HepG2 (cell line): ENCODE results near the gene PDK2. TPM values are rescaled to one million over a fixed set of nuclear protein-coding genes. Genes with fewer than 3 reads are reported as not detected.

Experiments
- CBFB ChIP-seq: sonication (generic); formaldehyde crosslinking; IDR thresholded peaks from 2 replicates; pipeline ENCODE4 v1.4.0; 2020; ENCODE audit warnings: missing genetic modification reagents
- FOXP4 ChIP-seq: sonication (generic); formaldehyde crosslinking; IDR thresholded peaks from 2 replicates; pipeline ENCODE4 v1.4.0; 2020; ENCODE audit warnings: missing genetic modification reagents
- IRF2 ChIP-seq: IDR thresholded peaks from 2 replicates; pipeline ENCODE4 v1.6.1; 2018; ENCODE audit warnings: missing genetic modification reagents, missing compliant biosample characterization
- MIER3 ChIP-seq: IDR thresholded peaks from 2 replicates; pipeline ENCODE4 v1.6.1; 2016; ENCODE audit warnings: missing compliant biosample characterization, borderline replicate concordance
- PHF20 ChIP-seq: sonication (generic); formaldehyde crosslinking; IDR thresholded peaks from 2 replicates; pipeline ENCODE4 v1.5.0; 2020; ENCODE audit warnings: mild to moderate bottlenecking, missing genetic modification reagents
- RBM39 ChIP-seq: fragments of 200-400 bp; formaldehyde crosslinking; IDR thresholded peaks from one replicate; pipeline ENCODE4 v1.6.1; 2018; ENCODE audit warnings: antibody characterized with exemption, mild to moderate bottlenecking, low read depth, low read length; ENCODE audit not compliant: poor library complexity, severe bottlenecking
- RXRB ChIP-seq: IDR thresholded peaks from 2 replicates; pipeline ENCODE4 v1.6.1; 2016; ENCODE audit warnings: borderline replicate concordance, missing genetic modification reagents, missing compliant biosample characterization
- SCMH1 ChIP-seq: sonication (generic); formaldehyde crosslinking; IDR thresholded peaks from 2 replicates; pipeline ENCODE4 v1.9.0; 2021; ENCODE audit warnings: missing genetic modification reagents, mild to moderate bottlenecking, borderline replicate concordance
- SIN3B ChIP-seq: fragments of 150-350 bp; IDR thresholded peaks from 2 replicates; pipeline ENCODE4 v1.6.1; 2014; ENCODE audit warnings: low read length
- STAG1 ChIP-seq: sonication (generic); formaldehyde crosslinking; IDR thresholded peaks from 2 replicates; pipeline ENCODE4 v1.4.0; 2020; ENCODE audit warnings: missing genetic modification reagents
- TBX2 ChIP-seq: sonication (generic); formaldehyde crosslinking; IDR thresholded peaks from 2 replicates; pipeline ENCODE4 v1.5.0; 2020; ENCODE audit warnings: missing genetic modification reagents, mild to moderate bottlenecking, borderline replicate concordance
- ZNF124 ChIP-seq: sonication (generic); formaldehyde crosslinking; IDR thresholded peaks from 2 replicates; pipeline ENCODE4 v1.4.0; 2020; ENCODE audit warnings: missing genetic modification reagents
- ZNF644 ChIP-seq: IDR thresholded peaks from 2 replicates; pipeline ENCODE4 v1.6.1; 2016; ENCODE audit warnings: low read depth
- ZNF691 ChIP-seq: sonication (generic); formaldehyde crosslinking; IDR thresholded peaks from 2 replicates; pipeline ENCODE4 v1.4.0; 2020; ENCODE audit warnings: missing genetic modification reagents, low read depth, mild to moderate bottlenecking, borderline replicate concordance
- ZNF780A ChIP-seq: sonication (generic); formaldehyde crosslinking; IDR thresholded peaks from 2 replicates; pipeline ENCODE4 v1.8.0; 2022; ENCODE audit warnings: mild to moderate bottlenecking, missing genetic modification reagents, moderate library complexity
- ZNF850 ChIP-seq: sonication (generic); formaldehyde crosslinking; conservative IDR thresholded peaks from 2 replicates; pipeline ENCODE4 v1.9.0; 2021; ENCODE audit warnings: mild to moderate bottlenecking, missing genetic modification reagents
- polyA plus RNA-seq, 8 experiments: library from polyadenylated mRNA; depleted of rRNA in 3 of 8; stranded (reverse) in 7 of 8; unstranded in 1 of 8; fragments of >200 nt; fragmentation: Illumina TruSeq in 4 of 8; extraction: Trizol in 4 of 8; gene quantifications; 2 replicates each; pipeline versions ENCODE4 v1.2.1 to v1.2.3, GENCODE V29; 2011 to 2016; ENCODE audit warnings: low read depth in 4 of 8, missing spikeins in 1 of 8, mixed read lengths in 1 of 8; ENCODE audit not compliant: insufficient read depth in 1 of 8
- total RNA-seq, 5 experiments: library from RNA; depleted of rRNA; stranded (reverse); fragments of >200 nt; fragmentation: Illumina TruSeq; extraction: Trizol; gene quantifications; 2 replicates each; pipeline ENCODE4 v1.2.3, GENCODE V29; 2016; ENCODE audit warnings: low read depth in 1 of 5
- TF ChIP-seq, protein P1 (sequence below), 2 experiments: sonication (generic) in 1 of 2; formaldehyde crosslinking in 1 of 2; IDR thresholded peaks; 2 replicates each; pipeline versions ENCODE4 v1.6.1 to v1.9.0; 2014 to 2022; ENCODE audit warnings: antibody characterized with exemption in 1 of 2, borderline replicate concordance in 1 of 2, inconsistent platforms in 1 of 2, low read depth in 1 of 2, missing genetic modification reagents in 1 of 2

Gene PDK2
- total and polyA plus RNA-seq, 2 of the 13 experiments (the other 11 are each of a cell fraction or from before 2014, with no cell fraction given): 18.5 to 59.7 TPM

DNA sequence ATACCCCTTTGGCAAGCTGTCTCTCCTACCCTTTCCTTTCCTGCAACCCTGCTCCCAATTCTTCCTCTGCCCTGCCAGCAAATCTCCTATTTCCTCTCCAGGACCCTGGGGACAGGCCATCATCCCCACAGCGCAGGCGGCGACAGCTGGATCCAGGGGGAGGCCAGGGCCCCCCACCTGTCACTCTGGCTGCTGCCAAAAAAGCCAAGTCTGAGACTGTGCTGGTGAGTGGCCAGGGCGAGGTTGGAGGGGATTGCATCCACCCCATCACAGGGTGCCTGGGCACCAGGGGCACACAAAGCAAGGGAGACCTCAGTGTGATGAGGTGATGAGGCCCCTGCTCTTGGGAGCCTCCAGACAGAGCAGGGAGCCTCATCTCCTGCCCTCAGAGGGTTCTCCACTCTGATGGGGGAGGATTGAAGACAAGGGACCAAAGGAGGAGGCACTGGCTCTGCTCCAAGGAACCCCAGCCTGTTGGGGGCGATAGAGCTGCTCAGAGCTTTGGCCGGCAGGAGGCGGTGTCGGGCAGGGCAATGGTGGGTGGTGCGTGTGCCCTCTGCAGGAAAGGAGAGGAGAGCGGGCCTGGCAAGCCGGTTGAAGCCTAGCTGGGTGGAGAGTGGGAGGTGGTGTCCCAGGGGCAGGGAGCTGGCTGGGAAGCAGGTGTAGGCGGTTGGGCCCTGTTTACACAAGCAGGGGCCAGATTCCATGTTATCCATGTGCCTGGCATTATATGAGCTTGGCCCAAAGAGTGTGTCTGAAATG lies 15.6 kb upstream of the PDK2 start (continued):
- TF ChIP-seq, protein P1, sequence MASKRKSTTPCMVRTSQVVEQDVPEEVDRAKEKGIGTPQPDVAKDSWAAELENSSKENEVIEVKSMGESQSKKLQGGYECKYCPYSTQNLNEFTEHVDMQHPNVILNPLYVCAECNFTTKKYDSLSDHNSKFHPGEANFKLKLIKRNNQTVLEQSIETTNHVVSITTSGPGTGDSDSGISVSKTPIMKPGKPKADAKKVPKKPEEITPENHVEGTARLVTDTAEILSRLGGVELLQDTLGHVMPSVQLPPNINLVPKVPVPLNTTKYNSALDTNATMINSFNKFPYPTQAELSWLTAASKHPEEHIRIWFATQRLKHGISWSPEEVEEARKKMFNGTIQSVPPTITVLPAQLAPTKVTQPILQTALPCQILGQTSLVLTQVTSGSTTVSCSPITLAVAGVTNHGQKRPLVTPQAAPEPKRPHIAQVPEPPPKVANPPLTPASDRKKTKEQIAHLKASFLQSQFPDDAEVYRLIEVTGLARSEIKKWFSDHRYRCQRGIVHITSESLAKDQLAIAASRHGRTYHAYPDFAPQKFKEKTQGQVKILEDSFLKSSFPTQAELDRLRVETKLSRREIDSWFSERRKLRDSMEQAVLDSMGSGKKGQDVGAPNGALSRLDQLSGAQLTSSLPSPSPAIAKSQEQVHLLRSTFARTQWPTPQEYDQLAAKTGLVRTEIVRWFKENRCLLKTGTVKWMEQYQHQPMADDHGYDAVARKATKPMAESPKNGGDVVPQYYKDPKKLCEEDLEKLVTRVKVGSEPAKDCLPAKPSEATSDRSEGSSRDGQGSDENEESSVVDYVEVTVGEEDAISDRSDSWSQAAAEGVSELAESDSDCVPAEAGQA (IDR thresholded peaks at IDR 0.05; ENCODE audit: low read depth): no peak
- TF ChIP-seq, protein P1 (CRISPR knock-in tag; IDR thresholded peaks at IDR 0.05; ENCODE audit: borderline replicate concordance): no peak
- TF ChIP-seq SCMH1 (no peak), SIN3B (no peak), ZNF850 (CRISPR knock-in tag) (no peak), MIER3 (CRISPR knock-in tag) (peak; percentile 50; the same call in 1 of the 2 replicates), ZNF691 (CRISPR knock-in tag) (peak; percentile 91; the same call in 1 of the 2 replicates), ZNF644 (CRISPR knock-in tag) (no peak), TBX2 (peak; percentile 36; the same call in 1 of the 2 replicates), RBM39 (peak; percentile 87), RXRB (CRISPR knock-in tag) (0 out of 2 replicates have a peak, but pooled peaks have one; percentile 22), STAG1 (CRISPR knock-in tag) (peak; percentile 62), FOXP4 (CRISPR knock-in tag) (peak; percentile 20; the same call in 1 of the 2 replicates), ZNF124 (CRISPR knock-in tag) (0 out of 2 replicates have a peak, but pooled peaks have one; percentile 78), IRF2 (CRISPR knock-in tag) (0 out of 2 replicates have a peak, but pooled peaks have one; percentile 21), PHF20 (CRISPR knock-in tag) (no peak), ZNF780A (0 out of 2 replicates have a peak, but pooled peaks have one; percentile 48), CBFB (peak; percentile 61; the same call in 1 of the 2 replicates)
